GM12874 (cell line): ENCODE results near the gene KDM5D.

Experiments used
- TF ChIP-seq, protein P1 (sequence below): IDR thresholded peaks from 2 replicates; pipeline ENCODE4 v1.5.1; 2011; ENCODE audit warnings: low read depth, mild to moderate bottlenecking, control low read depth, low read length, moderate library complexity; ENCODE audit not compliant: insufficient read depth

KDM5D gene

DNA sequence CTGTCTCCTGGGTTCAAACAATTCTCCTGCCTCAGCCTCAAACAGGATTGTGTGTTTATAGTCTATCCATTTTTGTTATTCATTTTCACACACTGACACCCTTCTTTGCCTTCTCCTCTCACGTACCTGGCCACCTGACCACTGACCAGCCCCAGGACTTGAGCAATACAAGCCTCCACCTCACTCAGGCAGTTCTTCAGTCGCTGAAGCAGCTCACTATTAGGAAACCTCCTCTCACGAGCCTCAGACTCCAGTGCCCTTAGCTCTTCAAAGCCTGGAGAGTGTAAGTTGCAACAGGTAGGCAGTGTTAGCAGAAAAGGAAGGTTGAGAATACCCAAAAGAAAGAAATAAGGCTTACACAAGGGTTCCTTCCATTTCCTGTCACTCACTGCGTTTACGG lies 29.3 kb downstream of the KDM5D start:
- TF ChIP-seq, protein P1, sequence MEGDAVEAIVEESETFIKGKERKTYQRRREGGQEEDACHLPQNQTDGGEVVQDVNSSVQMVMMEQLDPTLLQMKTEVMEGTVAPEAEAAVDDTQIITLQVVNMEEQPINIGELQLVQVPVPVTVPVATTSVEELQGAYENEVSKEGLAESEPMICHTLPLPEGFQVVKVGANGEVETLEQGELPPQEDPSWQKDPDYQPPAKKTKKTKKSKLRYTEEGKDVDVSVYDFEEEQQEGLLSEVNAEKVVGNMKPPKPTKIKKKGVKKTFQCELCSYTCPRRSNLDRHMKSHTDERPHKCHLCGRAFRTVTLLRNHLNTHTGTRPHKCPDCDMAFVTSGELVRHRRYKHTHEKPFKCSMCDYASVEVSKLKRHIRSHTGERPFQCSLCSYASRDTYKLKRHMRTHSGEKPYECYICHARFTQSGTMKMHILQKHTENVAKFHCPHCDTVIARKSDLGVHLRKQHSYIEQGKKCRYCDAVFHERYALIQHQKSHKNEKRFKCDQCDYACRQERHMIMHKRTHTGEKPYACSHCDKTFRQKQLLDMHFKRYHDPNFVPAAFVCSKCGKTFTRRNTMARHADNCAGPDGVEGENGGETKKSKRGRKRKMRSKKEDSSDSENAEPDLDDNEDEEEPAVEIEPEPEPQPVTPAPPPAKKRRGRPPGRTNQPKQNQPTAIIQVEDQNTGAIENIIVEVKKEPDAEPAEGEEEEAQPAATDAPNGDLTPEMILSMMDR: no peak

DNA sequence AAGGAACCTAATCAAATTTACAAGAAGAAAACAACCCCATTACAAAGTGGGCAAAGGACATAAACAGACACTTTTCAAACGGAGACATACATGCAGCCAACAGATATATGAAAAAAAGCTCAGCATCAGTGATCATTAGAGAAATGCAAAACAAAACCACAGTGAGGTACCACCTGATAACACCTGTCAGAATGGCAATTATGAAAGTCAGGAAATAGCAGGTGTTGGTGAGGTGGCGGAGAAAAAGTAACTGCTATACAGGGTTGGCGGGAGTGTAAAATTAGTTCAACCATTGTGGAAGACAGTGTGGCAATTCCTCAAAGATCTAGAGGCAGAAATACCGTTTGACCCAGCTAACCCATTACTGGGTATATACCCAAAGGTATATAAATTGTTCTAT lies 31.1 kb downstream of the KDM5D start:
- TF ChIP-seq, protein P1: no peak

DNA sequence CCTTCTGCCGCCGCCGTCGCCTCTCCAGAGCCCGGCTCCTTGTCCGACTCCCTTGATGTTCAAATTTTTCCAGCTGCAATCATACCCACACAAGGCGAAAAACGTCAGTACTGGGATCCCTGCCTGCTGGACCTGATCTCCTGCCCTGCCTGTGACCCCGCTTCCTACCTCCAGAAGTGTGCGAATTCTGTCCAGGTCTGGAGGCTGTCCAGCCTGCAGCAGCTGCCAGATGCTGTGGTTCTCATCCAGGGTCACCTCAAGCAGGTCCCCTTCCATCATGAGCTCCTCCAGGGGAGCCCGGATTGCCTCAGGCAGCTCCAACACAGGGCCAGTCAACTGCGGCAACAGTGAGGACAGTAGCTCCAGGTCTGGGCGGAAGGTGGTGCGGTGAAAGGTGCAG lies 38.3 kb downstream of the KDM5D start:
- TF ChIP-seq, protein P1: no peak

DNA sequence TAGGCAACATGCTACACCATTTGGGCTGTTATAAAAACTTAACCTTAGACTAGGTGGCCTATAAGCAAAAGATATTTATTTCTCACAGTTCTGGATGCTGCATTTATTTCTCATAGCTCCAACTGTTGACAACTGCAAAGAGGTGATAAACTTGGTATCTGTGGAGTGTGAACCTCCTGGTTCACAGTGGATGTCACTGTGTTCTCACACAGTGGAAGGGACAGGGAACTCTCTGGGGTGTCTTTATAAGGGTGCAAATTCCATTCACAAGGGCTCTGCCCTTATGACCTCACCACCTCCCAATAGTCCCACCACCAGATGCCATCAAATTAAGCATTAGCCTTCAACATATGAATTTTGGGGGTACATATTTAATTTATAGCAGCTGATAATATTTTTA lies 46.0 kb downstream of the KDM5D start:
- TF ChIP-seq, protein P1: no peak

DNA sequence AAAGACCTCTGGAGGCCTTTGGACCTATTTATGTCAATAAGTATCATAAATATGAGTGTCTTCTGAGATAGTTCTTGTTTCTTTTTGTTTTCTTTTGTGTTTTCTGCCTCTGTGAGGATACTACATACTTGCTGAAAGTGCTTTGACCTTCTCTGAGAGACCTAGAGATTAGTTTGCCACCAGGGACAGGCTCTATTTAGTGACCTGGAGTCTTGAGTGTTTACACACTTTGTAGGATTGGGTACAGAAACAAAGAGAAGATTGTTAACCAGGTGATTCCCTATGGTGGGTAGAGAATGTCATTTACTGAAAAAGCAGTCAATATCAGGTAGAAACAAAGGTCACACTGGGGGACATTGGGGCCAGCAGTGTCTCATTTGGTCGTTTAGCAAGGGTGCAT lies 63.7 kb downstream of the KDM5D start:
- TF ChIP-seq, protein P1: no peak
